ENCODE results near the gene EPHB6. TPM values are rescaled to one million over a fixed set of nuclear protein-coding genes. Genes with fewer than 3 reads are reported as not detected.

The EPHB6 gene
- total and polyA plus RNA-seq, 8 donors, result 23.8 to 165 (median 28.8) TPM

DNA sequence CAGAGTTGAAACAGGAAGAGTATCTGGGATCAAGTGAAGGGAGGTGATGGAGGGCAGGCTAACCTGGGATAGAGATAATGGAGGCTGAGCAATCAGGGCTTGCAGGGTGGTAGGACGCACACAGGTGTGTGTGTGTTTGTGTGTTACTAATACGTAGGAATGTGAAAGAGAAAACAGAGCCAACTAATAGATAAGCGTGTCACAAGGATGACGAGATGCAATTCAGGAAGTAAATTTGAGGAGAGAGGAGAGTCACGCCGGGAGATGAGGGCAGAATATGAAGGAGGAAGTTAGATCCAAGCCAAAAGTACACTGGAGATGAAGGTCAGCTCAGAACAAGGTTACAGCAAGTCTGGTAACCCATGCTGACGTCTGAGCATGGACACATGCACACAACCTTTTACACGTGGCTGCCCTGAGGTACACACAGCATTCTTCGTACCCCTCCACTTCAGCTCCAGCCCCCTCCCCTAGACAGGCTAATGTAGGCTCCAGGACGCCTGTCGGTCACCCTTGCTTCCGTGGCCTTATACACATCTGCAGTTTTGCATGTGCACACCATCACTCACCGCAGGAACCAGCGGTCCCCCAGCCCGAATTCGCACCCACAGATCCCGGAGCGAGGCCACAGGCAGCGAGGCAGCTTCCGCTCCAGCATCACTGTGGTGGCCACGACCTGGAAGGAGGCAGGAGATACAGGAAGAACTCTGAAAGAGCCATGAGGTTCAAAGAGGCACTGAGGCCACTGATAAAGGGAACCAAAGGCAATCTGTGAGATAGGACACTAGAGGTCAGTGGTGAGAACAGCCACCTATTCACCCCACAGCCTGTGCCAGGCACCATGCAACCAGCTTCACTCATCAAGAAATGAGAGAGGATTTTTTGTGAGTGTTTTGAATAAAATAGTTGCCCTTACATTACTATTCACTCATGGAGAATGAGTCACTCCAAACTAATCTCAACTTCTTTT is 54.3 kb downstream of the EPHB6 start:
- intact Hi-C loops (cut with DNase I), result no loop called here
- no peaks in the 10 kb centered on the region for H3K36me3 ChIP-seq
- H3K4me3 ChIP-seq, result no peak overlapping the region
- no peaks in the 10 kb centered on the region for H3K9me3 ChIP-seq
- TF ChIP-seq CTCF (IDR thresholded peaks at IDR 0.05), result peak in 2 of 4 donors; percentile 15 to 23
- peaks cover 4 to 10% (median 9%) of the 10 kb centered on the region in 3 donors for H3K4me1 ChIP-seq
- WGBS, 2 donors, result 39 to 40% methylated on average over 21 of the region's 21 CpGs
- FAIRE-seq, result no peak
- peak; percentile 74 to 88 (median 80) for ATAC-seq
- H3K27ac ChIP-seq, result peak overlapping the region; percentile 74 to 83 (median 80)
- H3K27me3 ChIP-seq, result no peaks in the 10 kb centered on the region
- DNase-seq, result peak in 3 of 6 donors; percentile 42 to 49 (median 44)

GRCh38 chr7:142910031-142910433 is 55.2 kb downstream of the EPHB6 start:
- FAIRE-seq (no peak), DNase-seq (no peak), ATAC-seq (peak; percentile 69 to 78 (median 74))
- TF ChIP-seq CTCF (IDR thresholded peaks at IDR 0.05), result no peak
- no peaks in the 10 kb centered on the region for H3K36me3 ChIP-seq
- H3K9me3 ChIP-seq, result no peaks in the 10 kb centered on the region
- H3K4me3 ChIP-seq, result no peak overlapping the region
- intact Hi-C loops (cut with DNase I), result no loop called here
- H3K27ac ChIP-seq, result peak overlapping the region; percentile 49 to 83 (median 76)
- peaks cover 4 to 10% (median 9%) of the 10 kb centered on the region in 3 donors for H3K4me1 ChIP-seq
- no peaks in the 10 kb centered on the region for H3K27me3 ChIP-seq
- WGBS, 2 donors, result 10 to 14% methylated on average over 2 of the region's 2 CpGs

DNA sequence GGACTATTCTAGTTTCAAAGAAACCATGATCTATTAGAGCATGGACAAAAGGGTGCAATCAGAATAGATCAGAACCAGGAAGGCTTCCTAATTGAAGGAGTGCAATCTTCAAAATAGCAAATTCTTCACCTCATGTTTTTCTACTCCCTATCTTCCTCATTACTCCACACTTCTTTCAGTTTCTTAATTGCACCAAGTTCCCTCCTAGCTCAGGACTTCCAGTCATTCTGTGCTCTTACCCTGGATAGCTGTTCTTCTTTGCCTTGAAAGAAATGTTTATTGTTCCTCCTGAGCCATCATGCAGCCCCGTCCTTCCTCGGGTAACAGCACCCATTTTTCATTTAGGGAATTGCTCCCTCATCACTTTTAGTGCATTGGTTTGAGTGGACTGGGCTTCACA is 55.6 kb downstream of the EPHB6 start:
- Histone ChIP-seq H3K4me3 (no peak overlapping the region), H3K36me3 (no peaks in the 10 kb centered on the region), H3K4me1 (peaks cover 4 to 10% (median 9%) of the 10 kb centered on the region in 3 donors), H3K9me3 (no peaks in the 10 kb centered on the region), H3K27me3 (no peaks in the 10 kb centered on the region), H3K27ac (peak overlapping the region in 3 of 4 donors; percentile 49 to 83 (median 79))
- intact Hi-C loops (cut with DNase I), result no loop called here
- TF ChIP-seq CTCF (IDR thresholded peaks at IDR 0.05), result no peak
- no peak for FAIRE-seq
- WGBS, 2 donors, result 32 to 40% methylated on average over 2 of the region's 2 CpGs
- no peak for ATAC-seq
- DNase-seq, result no peak

DNA sequence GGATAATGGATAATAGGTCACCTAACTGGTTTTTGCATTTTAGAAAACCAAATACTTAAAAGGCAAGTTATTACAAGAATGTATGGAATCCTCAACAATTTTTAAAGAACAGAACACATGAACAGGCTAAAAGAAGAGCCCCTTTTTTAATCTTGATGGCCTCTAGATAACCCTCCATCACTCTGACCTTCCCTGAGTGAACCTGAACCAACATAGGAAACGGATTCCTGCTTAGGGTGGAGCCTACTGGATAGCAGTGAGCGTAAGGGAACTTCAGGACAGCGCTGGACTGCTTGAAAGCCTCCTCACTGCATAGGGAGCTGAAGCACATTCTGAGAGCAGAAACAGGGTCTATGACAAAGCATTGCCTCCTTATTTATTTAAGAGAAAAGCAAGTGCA is 58.2 kb downstream of the EPHB6 start:
- no peak overlapping the region for H3K27ac ChIP-seq
- peaks cover 4 to 10% (median 9%) of the 10 kb centered on the region in 3 donors for H3K4me1 ChIP-seq
- ATAC-seq, result no peak
- WGBS, 2 donors, result 51 to 55% methylated on average over 3 of the region's 3 CpGs
- no peaks in the 10 kb centered on the region for H3K36me3 ChIP-seq
- DNase-seq, result no peak
- H3K27me3 ChIP-seq, result no peaks in the 10 kb centered on the region
- H3K4me3 ChIP-seq, result no peak overlapping the region
- no peak for TF ChIP-seq CTCF (IDR thresholded peaks at IDR 0.05)
- intact Hi-C loops (cut with DNase I), result no loop called here
- no peaks in the 10 kb centered on the region for H3K9me3 ChIP-seq
- FAIRE-seq, result no peak

GRCh38 chr7:142913566-142913965 is 58.7 kb downstream of the EPHB6 start:
- Histone ChIP-seq H3K4me3 (no peak overlapping the region), H3K27ac (no peak overlapping the region), H3K9me3 (no peaks in the 10 kb centered on the region), H3K27me3 (no peaks in the 10 kb centered on the region), H3K36me3 (no peaks in the 10 kb centered on the region), H3K4me1 (peaks cover 4 to 10% (median 9%) of the 10 kb centered on the region in 3 donors)
- no peak for TF ChIP-seq CTCF (IDR thresholded peaks at IDR 0.05)
- WGBS, 2 donors, result 75 to 85% methylated on average over 2 of the region's 2 CpGs
- FAIRE-seq (no peak), DNase-seq (no peak), ATAC-seq (no peak)
- intact Hi-C loops (cut with DNase I), result no loop called here

Measured in pancreas (tissue), 10 donors.